ENCODE measurements around the gene BCL11B. TPM values are rescaled to one million over a fixed set of nuclear protein-coding genes. Genes with fewer than 3 reads are reported as not detected.

Gene BCL11B
- polyA plus RNA-seq, 3 donors: 2.4 to 2.7 (median 2.5) TPM

GRCh38 chr14:99212646-99213045 lies 59.4 kb downstream of the BCL11B start:
- DNase-seq (ENCODE audit: extremely low read depth in 1 of 11, low read depth in 9 of 11, low spot score in 4 of 11): no peak

GRCh38 chr14:99212199-99212598 lies 59.8 kb downstream of the BCL11B start:
- DNase-seq (ENCODE audit: extremely low read depth in 1 of 11, low read depth in 9 of 11, low spot score in 4 of 11): no peak

GRCh38 chr14:99211410-99211809 lies 60.6 kb downstream of the BCL11B start:
- no peak for DNase-seq (ENCODE audit: extremely low read depth in 1 of 11, low read depth in 9 of 11, low spot score in 4 of 11)

- no peak for DNase-seq (ENCODE audit: extremely low read depth in 1 of 11, low read depth in 9 of 11, low spot score in 4 of 11)
Measured at GRCh38 chr14:99210333-99210732, 61.7 kb downstream of the BCL11B start.

GRCh38 chr14:99209409-99209808 lies 62.6 kb downstream of the BCL11B start:
- DNase-seq (ENCODE audit: extremely low read depth in 1 of 11, low read depth in 9 of 11, low spot score in 4 of 11): no peak

GRCh38 chr14:99208318-99208717 lies 63.7 kb downstream of the BCL11B start:
- DNase-seq (ENCODE audit: extremely low read depth in 1 of 11, low read depth in 9 of 11, low spot score in 4 of 11): no peak

GRCh38 chr14:99207456-99207855 lies 64.5 kb downstream of the BCL11B start:
- DNase-seq (ENCODE audit: extremely low read depth in 1 of 11, low read depth in 9 of 11, low spot score in 4 of 11): no peak

- DNase-seq (ENCODE audit: extremely low read depth in 1 of 11, low read depth in 9 of 11, low spot score in 4 of 11): no peak
Measured at GRCh38 chr14:99206090-99206489, 65.9 kb downstream of the BCL11B start.

- no peak for DNase-seq (ENCODE audit: extremely low read depth in 1 of 11, low read depth in 9 of 11, low spot score in 4 of 11)
Measured at GRCh38 chr14:99205086-99205688, 66.8 kb downstream of the BCL11B start.

- no peak for DNase-seq (ENCODE audit: extremely low read depth in 1 of 11, low read depth in 9 of 11, low spot score in 4 of 11)
Measured at GRCh38 chr14:99203801-99204200, 68.2 kb downstream of the BCL11B start.

GRCh38 chr14:99203080-99203479 lies 68.9 kb downstream of the BCL11B start:
- no peak for DNase-seq (ENCODE audit: extremely low read depth in 1 of 11, low read depth in 9 of 11, low spot score in 4 of 11)

- DNase-seq (ENCODE audit: extremely low read depth in 1 of 11, low read depth in 9 of 11, low spot score in 4 of 11): no peak
Measured at GRCh38 chr14:99202516-99202915, 69.5 kb downstream of the BCL11B start.

- DNase-seq (ENCODE audit: extremely low read depth in 1 of 11, low read depth in 9 of 11, low spot score in 4 of 11): no peak
Measured at GRCh38 chr14:99201351-99202073, 70.5 kb downstream of the BCL11B start.

- no peak for DNase-seq (ENCODE audit: extremely low read depth in 1 of 11, low read depth in 9 of 11, low spot score in 4 of 11)
Measured at GRCh38 chr14:99200654-99201005, 71.4 kb downstream of the BCL11B start.

- no peak for DNase-seq (ENCODE audit: extremely low read depth in 1 of 11, low read depth in 9 of 11, low spot score in 4 of 11)
Measured at GRCh38 chr14:99199846-99200653, 71.9 kb downstream of the BCL11B start.

- DNase-seq (ENCODE audit: extremely low read depth in 1 of 11, low read depth in 9 of 11, low spot score in 4 of 11): no peak
Measured at GRCh38 chr14:99198746-99199502, 73.1 kb downstream of the BCL11B start.

- DNase-seq (ENCODE audit: extremely low read depth in 1 of 11, low read depth in 9 of 11, low spot score in 4 of 11): no peak
Measured at GRCh38 chr14:99196310-99196650, 75.7 kb downstream of the BCL11B start.

GRCh38 chr14:99195602-99196309 lies 76.2 kb downstream of the BCL11B start:
- peak in 7 of 11 donors; percentile 34 to 68 (median 54) for DNase-seq (ENCODE audit: extremely low read depth in 1 of 11, low read depth in 9 of 11, low spot score in 4 of 11)

- DNase-seq (ENCODE audit: extremely low read depth in 1 of 11, low read depth in 9 of 11, low spot score in 4 of 11): no peak
Measured at GRCh38 chr14:99194736-99195135, 77.3 kb downstream of the BCL11B start.
